K562 (cell line): ENCODE data around the gene AIG1.

Experiments
- CTBP1 ChIP-seq: fragments of 450-650 bp; IDR thresholded peaks from 2 replicates; pipeline ENCODE4 v1.6.1; 2016; ENCODE audit warnings: borderline replicate concordance
- ELF4 ChIP-seq: fragments of 450-650 bp; formaldehyde crosslinking; IDR thresholded peaks from 2 replicates; pipeline ENCODE4 v1.4.0; 2022; ENCODE audit warnings: missing genetic modification characterization
- EP300 ChIP-seq: IDR thresholded peaks from 2 replicates; pipeline ENCODE4 v1.6.1; 2012; ENCODE audit warnings: low read length, improper control_type of control experiment
- EZH2 ChIP-seq: IDR thresholded peaks from 2 replicates; pipeline ENCODE4 v1.6.1; 2012; ENCODE audit warnings: low read depth, mild to moderate bottlenecking, inconsistent platforms, low read length, borderline replicate concordance
- JUN ChIP-seq, 2 experiments: sonication (generic) in 1 of 2; formaldehyde crosslinking in 1 of 2; IDR thresholded peaks; 2 replicates each; pipeline versions ENCODE4 v1.6.1 to v1.8.0; 2012 to 2022; ENCODE audit warnings: borderline replicate concordance in 2 of 2, mild to moderate bottlenecking in 2 of 2, improper control_type of control experiment in 1 of 2, low read depth in 1 of 2, low read length in 1 of 2, missing genetic modification reagents in 1 of 2
- POLR2AphosphoS5 ChIP-seq: IDR thresholded peaks from 2 replicates; pipeline ENCODE4 v1.6.1; 2011; ENCODE audit warnings: mild to moderate bottlenecking, low read depth, low read length, moderate library complexity; ENCODE audit not compliant: control insufficient read depth, insufficient read depth
- RFX7 ChIP-seq: fragments of 250-450 bp; sonication (Bioruptor Pico); IDR thresholded peaks from 2 replicates; pipeline ENCODE4 v1.5.1; 2021; ENCODE audit warnings: mild to moderate bottlenecking
- UBTF ChIP-seq, 2 experiments: IDR thresholded peaks; 2 replicates each; pipeline ENCODE4 v1.6.1; 2012; ENCODE audit warnings: improper control_type of control experiment in 2 of 2, low read depth in 2 of 2, low read length in 2 of 2, borderline replicate concordance in 1 of 2
- USF2 ChIP-seq: sonication (generic); formaldehyde crosslinking; IDR thresholded peaks from 2 replicates; pipeline ENCODE4 v1.5.0; 2020; ENCODE audit warnings: missing genetic modification reagents
- ZNF121 ChIP-seq: sonication (generic); formaldehyde crosslinking; conservative IDR thresholded peaks from 2 replicates; pipeline ENCODE4 v1.8.0; 2022; ENCODE audit warnings: missing genetic modification reagents
- ZNF133 ChIP-seq: fragments of 250-450 bp; sonication (Bioruptor Pico); IDR thresholded peaks from 2 replicates; pipeline ENCODE4 v1.4.0; 2020; ENCODE audit warnings: mild to moderate bottlenecking
- ZSCAN29 ChIP-seq: fragments of 450-650 bp; IDR thresholded peaks from 2 replicates; pipeline ENCODE4 v1.6.1; 2017
- TF ChIP-seq, protein P1 (sequence below): fragments of 450-650 bp; IDR thresholded peaks from 2 replicates; pipeline ENCODE4 v1.6.1; 2017; ENCODE audit warnings: mild to moderate bottlenecking, moderate library complexity
- TF ChIP-seq, protein P2 (sequence below), 2 experiments: fragments of 200-800 bp in 1 of 2; sonication (Bioruptor generic) in 1 of 2; sonication (generic) in 1 of 2; formaldehyde crosslinking in 1 of 2; IDR thresholded peaks in 1 of 2; conservative IDR thresholded peaks in 1 of 2; 2 replicates each; pipeline versions ENCODE4 v1.5.0 to v1.6.1; 2016 to 2020; ENCODE audit warnings: missing compliant biosample characterization in 1 of 2, missing genetic modification characterization in 1 of 2, missing genetic modification reagents in 1 of 2

DNA sequence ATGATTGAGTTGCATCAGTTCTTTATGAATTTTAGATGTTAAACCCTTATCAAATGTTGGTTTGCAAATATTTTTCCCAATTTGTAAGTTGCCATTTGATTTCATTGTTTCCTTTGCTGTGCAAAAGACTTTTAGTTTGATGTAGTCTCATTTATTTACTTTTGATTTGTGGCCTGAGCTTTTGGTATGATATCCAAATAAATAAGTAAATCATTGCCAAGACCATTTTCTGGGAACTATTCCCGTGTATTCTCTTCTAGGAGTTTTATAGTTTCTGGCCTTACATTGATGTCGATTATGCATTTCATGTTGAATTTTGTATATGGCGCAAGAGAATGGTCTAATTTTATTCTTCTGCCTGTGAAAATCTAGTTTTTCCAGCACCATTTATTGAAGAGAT is 13.4 kb downstream of the AIG1 start:
- TF ChIP-seq CTBP1 (no peak), EZH2 (no peak), ELF4 (CRISPR knock-in tag) (no peak), ZNF121 (CRISPR knock-in tag) (no peak), RFX7 (CRISPR knock-in tag) (no peak), ZNF133 (CRISPR knock-in tag) (no peak), JUN (IDR thresholded peaks at IDR 0.05; ENCODE audit: borderline replicate concordance, low read depth, low read length) (no peak), JUN (CRISPR knock-in tag; IDR thresholded peaks at IDR 0.05; ENCODE audit: borderline replicate concordance) (no peak), ZSCAN29 (no peak), USF2 (CRISPR knock-in tag) (no peak), POLR2AphosphoS5 (no peak), UBTF (IDR thresholded peaks at IDR 0.05; ENCODE audit: borderline replicate concordance in 1 of 2, low read depth in 2 of 2, low read length in 2 of 2) (no peak), EP300 (no peak)
- TF ChIP-seq, protein P1, sequence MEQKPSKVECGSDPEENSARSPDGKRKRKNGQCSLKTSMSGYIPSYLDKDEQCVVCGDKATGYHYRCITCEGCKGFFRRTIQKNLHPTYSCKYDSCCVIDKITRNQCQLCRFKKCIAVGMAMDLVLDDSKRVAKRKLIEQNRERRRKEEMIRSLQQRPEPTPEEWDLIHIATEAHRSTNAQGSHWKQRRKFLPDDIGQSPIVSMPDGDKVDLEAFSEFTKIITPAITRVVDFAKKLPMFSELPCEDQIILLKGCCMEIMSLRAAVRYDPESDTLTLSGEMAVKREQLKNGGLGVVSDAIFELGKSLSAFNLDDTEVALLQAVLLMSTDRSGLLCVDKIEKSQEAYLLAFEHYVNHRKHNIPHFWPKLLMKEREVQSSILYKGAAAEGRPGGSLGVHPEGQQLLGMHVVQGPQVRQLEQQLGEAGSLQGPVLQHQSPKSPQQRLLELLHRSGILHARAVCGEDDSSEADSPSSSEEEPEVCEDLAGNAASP: no peak
- TF ChIP-seq, protein P2, sequence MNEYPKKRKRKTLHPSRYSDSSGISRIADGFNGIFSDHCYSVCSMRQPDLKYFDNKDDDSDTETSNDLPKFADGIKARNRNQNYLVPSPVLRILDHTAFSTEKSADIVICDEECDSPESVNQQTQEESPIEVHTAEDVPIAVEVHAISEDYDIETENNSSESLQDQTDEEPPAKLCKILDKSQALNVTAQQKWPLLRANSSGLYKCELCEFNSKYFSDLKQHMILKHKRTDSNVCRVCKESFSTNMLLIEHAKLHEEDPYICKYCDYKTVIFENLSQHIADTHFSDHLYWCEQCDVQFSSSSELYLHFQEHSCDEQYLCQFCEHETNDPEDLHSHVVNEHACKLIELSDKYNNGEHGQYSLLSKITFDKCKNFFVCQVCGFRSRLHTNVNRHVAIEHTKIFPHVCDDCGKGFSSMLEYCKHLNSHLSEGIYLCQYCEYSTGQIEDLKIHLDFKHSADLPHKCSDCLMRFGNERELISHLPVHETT (CRISPR knock-in tag; conservative IDR thresholded peaks at IDR 0.05 in 1 of 2, IDR thresholded peaks at IDR 0.05 in 1 of 2): no peak
